Smooth muscle cell (in vitro differentiated cells): ENCODE results near the gene ZNF532. TPM values are rescaled to one million over a fixed set of nuclear protein-coding genes. Genes with fewer than 3 reads are reported as not detected.

Experiments
- DNase-seq: peaks from one replicate; lab custom pipeline; 2025; ENCODE audit not compliant: unreplicated experiment; lab: John Stamatoyannopoulos, UW
- H2AFZ ChIP-seq: fragments of 200-600 bp; sonication (generic); 2 replicates; pipeline ENCODE4 v1.6.0; 2016; ENCODE audit warnings: antibody characterized with exemption, low read depth, mild to moderate bottlenecking
- H3F3A ChIP-seq: fragments of 200-600 bp; sonication (generic); 2 replicates; pipeline ENCODE4 v1.6.0; 2017; ENCODE audit warnings: antibody characterized with exemption, low read depth
- H3K27ac ChIP-seq: fragments of 200-600 bp; sonication (generic); 2 replicates; pipeline ENCODE4 v1.5.1; 2016; ENCODE audit warnings: low read depth, mild to moderate bottlenecking
- H3K27me3 ChIP-seq: fragments of 200-600 bp; sonication (generic); 2 replicates; pipeline ENCODE4 v1.6.1; 2016; ENCODE audit warnings: low read depth, mild to moderate bottlenecking
- H3K36me3 ChIP-seq: fragments of 200-600 bp; sonication (generic); 2 replicates; pipeline ENCODE4 v1.5.1; 2016; ENCODE audit warnings: low read depth
- H3K4me1 ChIP-seq: fragments of 200-600 bp; sonication (generic); 2 replicates; pipeline ENCODE4 v1.5.1; 2016; ENCODE audit warnings: low read depth
- H3K4me2 ChIP-seq: fragments of 200-600 bp; sonication (generic); 2 replicates; pipeline ENCODE4 v1.6.0; 2016; ENCODE audit warnings: mild to moderate bottlenecking
- H3K4me3 ChIP-seq: fragments of 200-600 bp; sonication (generic); 2 replicates; pipeline ENCODE4 v1.5.1; 2016; ENCODE audit warnings: mild to moderate bottlenecking
- H3K79me2 ChIP-seq: fragments of 200-600 bp; sonication (generic); 2 replicates; pipeline ENCODE4 v1.6.0; 2016; ENCODE audit warnings: low read depth, mild to moderate bottlenecking
- H3K9ac ChIP-seq: fragments of 200-600 bp; sonication (generic); 2 replicates; pipeline ENCODE4 v1.6.0; 2016; ENCODE audit warnings: low read depth
- H3K9me3 ChIP-seq: fragments of 200-600 bp; sonication (generic); replicated peaks from 2 replicates; pipeline ENCODE4 v1.5.1; 2016; ENCODE audit warnings: low read depth
- H4K20me1 ChIP-seq: fragments of 200-600 bp; sonication (generic); 2 replicates; pipeline ENCODE4 v1.6.0; 2016; ENCODE audit warnings: low read depth
- WGBS: methylation state at CpG from one replicate; pipeline ENCODE4 v1.1.7; 2016; ENCODE audit warnings: low lambda C conversion rate; 5-methylcytosine and 5-hydroxymethylcytosine counted together
- polyA plus RNA-seq: library from polyadenylated mRNA; unstranded; fragments of >200 nt; fragmentation: Nextera tagmentation; extraction: Ambion mirVana; gene quantifications from 2 replicates; pipeline ENCODE4 v1.2.1, GENCODE V29; 2016
- total RNA-seq: library from RNA; depleted of rRNA; stranded (reverse); fragments of >200 nt; gene quantifications from 2 replicates; pipeline ENCODE4 v1.2.3, GENCODE V29; 2014
- TF ChIP-seq, protein P1 (sequence below): fragments of 200-600 bp; sonication (generic); IDR thresholded peaks from 2 replicates; pipeline ENCODE4 v1.5.1; 2017; ENCODE audit warnings: borderline replicate concordance, mild to moderate bottlenecking, antibody characterized with exemption; ENCODE audit not compliant: insufficient read depth, poor library complexity, severe bottlenecking

ZNF532 gene
- total and polyA plus RNA-seq, 2 experiments from 2014 or later = 31.6 to 126 TPM

DNA sequence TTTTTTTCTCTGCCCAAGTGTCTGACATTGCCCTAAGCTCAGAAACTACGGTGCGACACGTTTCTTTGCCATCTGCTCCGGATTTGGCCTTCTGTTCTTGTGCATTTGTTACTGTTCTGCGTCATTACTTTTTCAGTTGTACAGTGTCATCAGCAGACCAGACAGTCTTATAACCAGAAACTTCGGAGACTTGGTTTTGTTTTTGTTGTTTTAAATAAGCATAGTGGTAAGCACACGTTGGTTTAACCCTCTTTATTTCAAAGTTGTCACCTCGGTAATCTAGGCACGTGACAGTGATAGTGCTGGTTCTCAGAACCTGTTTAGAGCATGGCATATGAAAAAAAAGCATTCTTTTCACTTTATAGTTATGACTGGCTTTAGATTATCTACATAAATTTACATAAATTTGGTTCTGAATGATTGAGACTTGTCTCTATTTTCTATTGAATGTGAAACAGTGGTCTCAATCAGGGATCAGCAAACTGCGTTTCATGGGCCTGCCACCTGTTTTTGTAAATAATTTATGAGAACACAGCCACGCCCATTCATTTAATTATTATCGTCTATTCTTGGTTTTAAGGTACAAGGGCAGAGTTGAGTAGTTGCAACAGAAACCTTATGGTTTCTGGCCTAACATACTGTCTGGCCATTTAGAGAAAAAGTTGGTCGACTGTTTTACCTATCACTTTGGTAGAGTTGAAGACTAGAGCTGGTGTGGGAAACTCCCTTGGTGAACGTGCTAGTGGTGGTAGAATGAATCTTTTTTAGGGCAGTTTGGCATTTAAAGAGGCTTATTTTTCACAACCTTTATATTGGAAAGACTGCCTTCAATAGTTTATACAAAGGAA, 106.5 kb downstream of the ZNF532 start:
- Histone ChIP-seq H3K79me2 (peaks cover 26% of the 10 kb centered on the region), H3K27me3 (no peaks in the 10 kb centered on the region), H3K4me2 (no peak overlapping the region), H3K27ac (no peak overlapping the region), H3K9ac (no peak overlapping the region), H3K36me3 (no peaks in the 10 kb centered on the region), H3K9me3 (no peaks in the 10 kb centered on the region), H2AFZ (no peak overlapping the region), H3K4me3 (no peak overlapping the region), H3F3A (peaks cover 7% of the 10 kb centered on the region), H3K4me1 (peaks cover 15% of the 10 kb centered on the region), H4K20me1 (peaks cover 45% of the 10 kb centered on the region)
- no peak for DNase-seq
- TF ChIP-seq, protein P1, sequence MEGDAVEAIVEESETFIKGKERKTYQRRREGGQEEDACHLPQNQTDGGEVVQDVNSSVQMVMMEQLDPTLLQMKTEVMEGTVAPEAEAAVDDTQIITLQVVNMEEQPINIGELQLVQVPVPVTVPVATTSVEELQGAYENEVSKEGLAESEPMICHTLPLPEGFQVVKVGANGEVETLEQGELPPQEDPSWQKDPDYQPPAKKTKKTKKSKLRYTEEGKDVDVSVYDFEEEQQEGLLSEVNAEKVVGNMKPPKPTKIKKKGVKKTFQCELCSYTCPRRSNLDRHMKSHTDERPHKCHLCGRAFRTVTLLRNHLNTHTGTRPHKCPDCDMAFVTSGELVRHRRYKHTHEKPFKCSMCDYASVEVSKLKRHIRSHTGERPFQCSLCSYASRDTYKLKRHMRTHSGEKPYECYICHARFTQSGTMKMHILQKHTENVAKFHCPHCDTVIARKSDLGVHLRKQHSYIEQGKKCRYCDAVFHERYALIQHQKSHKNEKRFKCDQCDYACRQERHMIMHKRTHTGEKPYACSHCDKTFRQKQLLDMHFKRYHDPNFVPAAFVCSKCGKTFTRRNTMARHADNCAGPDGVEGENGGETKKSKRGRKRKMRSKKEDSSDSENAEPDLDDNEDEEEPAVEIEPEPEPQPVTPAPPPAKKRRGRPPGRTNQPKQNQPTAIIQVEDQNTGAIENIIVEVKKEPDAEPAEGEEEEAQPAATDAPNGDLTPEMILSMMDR = no peak
- 79% methylated on average over 14 of the region's 14 CpGs for WGBS

DNA sequence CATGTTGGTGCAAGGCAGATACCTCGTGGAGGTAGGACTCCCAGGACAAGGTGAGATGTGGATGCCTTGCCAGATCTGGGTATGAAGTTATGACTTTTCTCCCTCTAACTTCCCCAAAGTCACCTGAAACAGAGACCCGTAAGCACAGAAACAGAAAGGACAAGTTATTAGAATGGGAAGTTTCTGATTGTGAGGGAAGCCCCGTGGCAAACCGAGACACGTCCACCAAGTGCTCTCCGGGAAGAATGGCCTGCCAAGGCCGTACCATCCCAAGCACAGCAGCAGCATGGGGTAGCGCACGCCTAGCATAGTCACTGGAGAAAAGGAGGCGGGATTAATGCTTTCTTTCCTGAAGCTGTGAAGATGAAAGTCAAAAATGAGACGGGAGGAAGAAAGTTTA, 110.6 kb downstream of the ZNF532 start:
- H3K4me3 ChIP-seq = no peak overlapping the region
- H2AFZ ChIP-seq = no peak overlapping the region
- peaks cover 11% of the 10 kb centered on the region for H3K79me2 ChIP-seq
- H3K4me1 ChIP-seq = no peaks in the 10 kb centered on the region
- TF ChIP-seq, protein P1 = no peak
- peak overlapping the region; percentile 43 for H3K27ac ChIP-seq
- no peaks in the 10 kb centered on the region for H3K36me3 ChIP-seq
- no peaks in the 10 kb centered on the region for H3K9me3 ChIP-seq
- H3F3A ChIP-seq = no peaks in the 10 kb centered on the region
- peak overlapping the region; percentile 39 for H3K4me2 ChIP-seq
- no peak for DNase-seq
- H3K9ac ChIP-seq = no peak overlapping the region
- peaks cover 17% of the 10 kb centered on the region for H4K20me1 ChIP-seq
- H3K27me3 ChIP-seq = no peaks in the 10 kb centered on the region
- 80% methylated on average over 11 of the region's 11 CpGs for WGBS

DNA sequence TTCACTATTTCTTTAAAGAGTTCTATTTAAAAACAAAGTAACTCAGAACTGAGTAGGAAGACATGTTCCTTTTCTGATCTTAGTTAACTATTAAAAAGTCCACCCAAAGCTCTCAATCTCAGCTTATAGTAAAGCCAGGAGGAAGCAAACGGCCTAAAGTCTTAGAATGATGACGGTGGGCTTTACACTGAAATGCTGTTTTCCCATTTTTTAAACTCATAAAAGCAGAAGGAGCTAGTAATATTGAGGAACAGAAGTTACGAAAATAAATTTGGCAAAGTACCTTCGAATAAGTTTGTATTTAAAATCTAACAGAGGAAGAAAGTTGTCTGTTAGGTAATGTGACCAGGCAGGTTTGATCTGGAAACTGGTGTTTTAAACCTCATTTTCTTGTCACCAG, 111.1 kb downstream of the ZNF532 start:
- Histone ChIP-seq H3K9me3 (no peaks in the 10 kb centered on the region), H3K27me3 (no peaks in the 10 kb centered on the region), H2AFZ (no peak overlapping the region), H4K20me1 (peaks cover 12% of the 10 kb centered on the region), H3F3A (no peaks in the 10 kb centered on the region), H3K9ac (no peak overlapping the region), H3K4me2 (peak overlapping the region; percentile 39), H3K4me1 (no peaks in the 10 kb centered on the region), H3K79me2 (peaks cover 10% of the 10 kb centered on the region), H3K36me3 (no peaks in the 10 kb centered on the region), H3K4me3 (no peak overlapping the region), H3K27ac (peak overlapping the region; percentile 43)
- DNase-seq = no peak
- 58% methylated on average over 4 of the region's 4 CpGs for WGBS
- TF ChIP-seq, protein P1 = no peak
